Activated T-cell treated with anti-CD3 and anti-CD28 coated beads for 24 hours (primary cell): ENCODE results near the gene BAMBI.
"Not testable (repeated sequence)": the region's sequence is repeated elsewhere in the genome, so short reads cannot be mapped to it uniquely, and the experiment has no call there.

Experiments
- DNase-seq: peaks from one replicate; pipeline ENCODE4 v3.0.0-alpha.2; 2020; ENCODE audit warnings: low read depth

The BAMBI gene

GRCh38 chr10:28676968-28677887 lies at the start of gene BAMBI:
TSS of gene BAMBI (plus strand) at chr10:28677521. CDS start at chr10:28677898, 377 bp downstream.
- DNase-seq = peak; percentile 86

- peak; percentile 51 for DNase-seq
Measured at GRCh38 chr10:28628184-28628893, 49.0 kb upstream of the BAMBI start.

DNA sequence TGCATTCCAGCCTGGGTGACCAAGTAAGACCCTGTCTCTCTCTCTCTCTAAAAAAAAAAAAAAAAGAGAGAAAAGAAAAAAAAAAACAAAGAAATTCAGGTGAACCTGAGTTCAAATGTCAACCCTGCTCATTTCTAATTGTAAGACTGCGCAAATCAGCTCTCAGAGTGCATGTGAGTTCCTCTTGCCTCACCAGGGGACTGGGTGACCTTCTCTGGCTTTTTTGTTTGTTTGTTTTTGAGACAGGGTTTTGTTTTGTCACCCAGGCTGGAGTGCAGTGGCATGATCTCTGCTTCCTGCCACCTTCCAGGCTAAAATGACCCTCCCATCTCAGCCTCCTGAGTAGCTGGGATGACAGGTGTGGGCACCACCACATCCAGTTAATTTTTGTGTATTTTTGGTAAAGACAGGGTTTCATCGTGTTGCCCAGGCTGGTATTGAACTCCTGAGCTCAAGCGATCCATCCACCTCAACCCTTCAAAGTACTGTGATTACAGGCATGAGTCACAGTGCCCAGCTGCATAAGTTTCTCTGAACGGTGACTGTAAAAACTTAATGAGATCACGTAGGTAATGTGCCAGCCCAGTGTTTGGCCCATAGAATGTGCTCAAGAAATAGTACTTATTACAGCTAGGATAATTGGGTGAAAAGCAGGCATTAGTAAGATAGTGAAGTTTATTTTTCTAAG lies 45.3 kb upstream of the BAMBI start:
- no peak for DNase-seq

DNA sequence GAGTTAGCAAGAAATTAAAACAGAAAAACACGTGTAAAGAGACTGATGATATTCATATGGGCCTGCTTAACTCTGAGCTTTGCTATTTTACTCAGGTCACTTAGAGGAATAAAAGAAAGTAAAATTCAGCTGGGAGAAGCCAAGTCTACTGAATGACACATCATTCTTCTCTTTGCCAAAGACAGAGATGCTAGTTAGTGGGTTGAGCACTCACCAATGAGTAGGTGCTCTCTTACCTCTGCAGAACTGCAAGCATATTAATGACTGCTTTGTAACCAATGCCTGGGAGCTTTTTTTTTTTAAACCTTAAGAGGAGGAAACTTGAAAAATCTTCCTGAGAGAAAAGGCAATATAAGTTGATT lies 44.8 kb upstream of the BAMBI start:
- no peak for DNase-seq

GRCh38 chr10:28633750-28634149 lies 43.6 kb upstream of the BAMBI start:
- DNase-seq = no peak

DNA sequence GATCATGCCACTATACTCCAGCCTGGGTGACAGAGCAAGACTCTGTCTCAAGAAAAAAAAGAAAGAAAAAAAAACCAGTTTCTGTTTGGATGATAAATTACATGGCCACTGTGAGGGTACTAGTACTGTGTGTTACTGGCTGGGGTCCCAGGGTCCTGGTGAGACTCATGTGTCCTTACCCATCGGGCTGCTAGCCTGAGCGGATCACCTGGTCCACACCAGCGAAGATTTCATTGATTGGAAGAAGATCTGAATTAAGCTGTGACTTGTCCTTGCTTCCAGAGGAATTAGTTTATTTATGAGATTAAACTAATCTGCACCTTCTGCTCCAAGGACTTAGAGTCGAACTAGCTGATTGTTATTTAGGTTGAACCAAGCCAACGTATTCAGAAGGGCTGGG lies 40.0 kb upstream of the BAMBI start:
- no peak for DNase-seq

- no peak for DNase-seq
Measured at GRCh38 chr10:28638392-28638791, 38.9 kb upstream of the BAMBI start.

- DNase-seq = no peak
Measured at GRCh38 chr10:28640551-28640950, 36.8 kb upstream of the BAMBI start.

DNA sequence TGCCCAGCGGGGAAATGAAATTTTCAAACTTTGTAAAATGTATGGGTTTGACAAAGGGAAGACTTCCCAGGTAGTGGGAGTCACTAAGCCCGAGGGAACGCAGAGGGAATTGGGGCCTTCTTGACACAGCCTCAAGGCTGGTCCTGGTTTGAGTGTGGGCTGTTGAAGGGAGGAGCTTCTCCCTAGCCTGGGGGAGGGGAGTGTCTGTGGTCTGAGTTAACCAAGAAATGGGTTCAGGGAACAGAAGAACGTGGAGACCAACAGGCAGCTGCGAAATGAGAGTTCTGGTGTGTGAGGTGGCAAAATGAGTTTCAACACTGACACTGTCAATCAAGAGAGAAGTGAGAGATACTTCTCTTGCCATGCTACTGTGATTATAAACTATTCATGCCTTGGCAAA lies 32.7 kb upstream of the BAMBI start:
- DNase-seq = no peak

DNA sequence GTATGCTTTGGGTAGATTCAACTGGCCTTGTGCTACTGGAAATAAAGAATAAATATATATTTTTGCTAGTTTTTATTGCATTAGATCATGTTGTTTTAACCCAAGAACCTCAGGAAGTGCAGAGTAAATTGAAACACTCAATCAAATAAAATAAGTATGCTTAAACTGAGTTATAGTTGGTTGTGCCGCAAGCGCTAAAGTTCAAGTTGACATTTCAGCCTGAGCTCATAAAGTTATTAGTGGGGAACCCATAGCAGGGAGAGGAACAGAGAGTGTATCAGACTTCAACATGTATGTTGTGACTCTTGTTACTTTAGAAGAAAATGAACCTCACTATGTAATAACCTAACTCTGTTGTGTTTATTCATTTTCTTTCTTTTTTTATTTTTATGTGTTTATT lies 25.2 kb upstream of the BAMBI start:
- DNase-seq = no peak

- DNase-seq = no peak
Measured at GRCh38 chr10:28652703-28653102, 24.6 kb upstream of the BAMBI start.

DNA sequence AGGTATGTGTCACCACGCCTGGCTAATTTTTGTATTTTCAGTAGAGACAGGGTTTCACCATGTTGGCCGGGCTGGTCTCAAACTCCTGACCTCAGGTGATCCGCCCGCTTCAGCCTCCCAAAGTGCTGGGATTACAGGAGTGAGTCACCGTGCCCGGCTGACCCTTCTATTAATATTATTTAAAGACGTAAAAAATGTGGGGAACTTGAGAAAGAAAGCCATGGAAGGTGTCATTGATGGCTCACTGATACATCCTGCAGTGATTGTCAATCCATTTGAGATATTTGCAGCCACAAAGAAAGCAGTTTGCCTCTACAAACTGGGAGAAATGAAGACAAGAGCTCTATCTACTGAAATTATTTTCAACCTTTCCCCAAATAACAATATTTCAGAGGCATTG lies 18.5 kb upstream of the BAMBI start:
- not testable (repeated sequence) for DNase-seq

DNA sequence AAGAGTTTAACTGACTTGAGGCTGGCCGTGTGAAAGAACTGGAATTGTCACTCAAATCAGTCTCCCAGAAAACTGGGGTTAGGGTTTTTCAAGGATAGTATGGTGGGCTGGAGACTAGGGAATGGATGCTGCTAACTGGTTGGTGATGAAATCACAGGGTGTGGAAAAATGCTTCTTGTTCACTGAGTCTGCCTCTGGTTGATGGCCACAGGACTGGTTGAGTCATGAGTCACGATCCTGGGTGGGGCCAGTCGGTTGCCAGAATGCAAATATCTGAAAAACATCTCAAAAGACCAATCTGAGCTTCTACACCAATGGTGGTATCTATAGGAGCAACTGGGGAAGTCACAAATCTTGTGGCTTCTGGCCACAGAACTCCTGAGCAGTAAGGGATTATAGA lies 16.3 kb upstream of the BAMBI start:
- DNase-seq = no peak

GRCh38 chr10:28663576-28664368 lies 13.5 kb upstream of the BAMBI start:
- peak; percentile 67 for DNase-seq

DNA sequence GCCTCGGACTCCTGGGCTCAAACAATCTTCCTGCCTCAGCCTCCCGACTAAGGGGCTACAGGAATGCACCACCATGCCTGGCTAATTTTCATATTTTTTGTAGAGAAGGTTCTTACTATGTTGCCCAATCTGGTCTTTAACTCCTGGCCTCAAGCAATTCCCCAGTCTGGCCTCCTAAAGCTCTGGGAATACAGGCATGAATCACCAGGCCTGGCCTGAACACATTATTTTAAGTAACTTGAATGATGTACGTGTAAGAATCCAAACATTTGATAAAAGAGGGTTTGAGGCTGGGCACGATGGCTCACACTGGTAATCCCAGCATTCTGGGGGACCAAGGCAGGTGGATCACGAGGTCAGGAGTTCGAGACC lies 13.0 kb upstream of the BAMBI start:
- no peak for DNase-seq

DNA sequence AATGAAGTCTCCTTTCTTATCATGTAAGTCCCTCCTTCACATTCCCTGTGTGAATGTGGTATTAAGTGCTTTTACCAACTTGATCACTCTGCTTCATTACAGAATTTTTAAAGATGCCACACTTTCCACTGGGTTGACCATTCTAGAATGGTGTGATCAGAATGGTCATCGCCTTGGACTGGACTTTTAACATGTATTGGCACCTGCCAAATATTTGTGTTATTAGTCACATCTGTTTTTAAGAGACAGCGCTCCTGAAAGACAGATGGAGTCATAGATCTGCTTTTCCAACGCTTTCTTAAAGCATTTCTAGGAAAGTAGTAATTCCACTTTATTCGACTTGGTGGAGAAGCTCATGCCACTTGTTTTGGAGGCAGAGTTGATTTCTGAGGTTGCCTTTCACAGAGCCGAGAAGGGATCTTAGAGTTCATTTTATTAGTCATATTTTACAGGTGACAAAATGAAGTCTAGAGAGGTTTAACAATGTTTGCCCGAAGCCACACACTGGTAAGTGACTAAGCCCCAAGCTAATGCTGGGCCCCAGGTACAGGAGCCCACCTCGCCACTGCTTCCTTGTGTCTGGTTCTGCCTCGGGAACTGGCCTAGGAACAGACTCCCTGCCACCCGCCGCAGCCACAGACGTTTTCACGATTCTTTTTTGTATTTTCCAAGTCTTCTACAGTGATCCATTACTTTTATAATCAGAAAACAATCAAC lies 10.4 kb upstream of the BAMBI start:
- no peak for DNase-seq

GRCh38 chr10:28668363-28669226 lies 8.7 kb upstream of the BAMBI start:
- peak; percentile 35 for DNase-seq

DNA sequence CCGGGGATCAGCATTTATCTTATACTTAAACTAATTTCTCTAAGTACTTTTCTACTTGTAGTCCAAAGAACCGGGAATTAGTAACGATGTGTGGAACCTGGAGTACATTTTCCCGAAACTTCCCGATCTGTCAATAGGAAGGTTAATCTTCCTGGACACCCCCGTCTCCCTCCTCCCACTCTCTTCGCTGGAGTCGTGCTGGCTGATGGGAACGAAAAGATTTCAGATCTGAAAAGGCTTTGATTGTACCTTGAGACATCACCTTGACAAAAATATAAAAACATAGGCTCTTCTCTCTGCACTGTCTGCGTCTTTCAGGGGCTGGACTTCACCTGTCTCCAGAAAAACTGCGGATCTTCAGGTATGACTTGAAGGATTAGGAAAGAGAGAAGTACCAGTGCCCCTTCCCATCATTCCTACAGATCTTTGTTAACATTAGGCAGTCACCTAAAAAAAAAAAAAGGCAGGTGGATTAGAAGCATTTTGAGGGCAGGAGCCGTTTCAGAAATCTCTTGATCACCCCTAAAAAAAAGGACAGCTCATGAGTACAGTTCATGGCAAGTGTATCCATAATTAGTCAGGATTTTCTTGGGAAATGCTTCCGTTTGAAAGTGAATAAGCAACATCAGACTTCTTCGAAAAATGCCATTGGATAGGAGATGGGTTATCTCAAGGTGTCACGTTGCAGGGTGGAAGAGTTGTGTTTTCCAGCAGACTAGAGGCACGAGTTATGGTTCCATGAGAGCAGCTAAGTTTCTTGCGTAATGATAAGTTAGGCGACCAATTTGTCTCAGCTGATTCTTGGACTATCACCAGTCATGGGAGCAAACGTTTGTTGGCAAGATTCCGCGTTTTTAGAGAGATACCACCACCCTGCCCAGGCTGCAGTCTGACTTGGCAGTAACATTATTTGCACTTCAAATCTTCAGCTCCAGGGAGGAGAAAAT lies 7.8 kb upstream of the BAMBI start:
- DNase-seq = no peak

- no peak for DNase-seq
Measured at GRCh38 chr10:28674782-28675181, 2.5 kb upstream of the BAMBI start.
